ENCODE results near the gene MAPT.
A peak's percentile ranks its signal among the peaks of the same experiment; 100 is the strongest.
"Not testable (repeated sequence)": the region's sequence is repeated elsewhere in the genome, so short reads cannot be mapped to it uniquely, and the experiment has no call there.

MAPT gene

GRCh38 chr17:45992175-45992574, 97.8 kb downstream of the MAPT start:
- DNase-seq (ENCODE audit: low read depth), result no peak

DNA sequence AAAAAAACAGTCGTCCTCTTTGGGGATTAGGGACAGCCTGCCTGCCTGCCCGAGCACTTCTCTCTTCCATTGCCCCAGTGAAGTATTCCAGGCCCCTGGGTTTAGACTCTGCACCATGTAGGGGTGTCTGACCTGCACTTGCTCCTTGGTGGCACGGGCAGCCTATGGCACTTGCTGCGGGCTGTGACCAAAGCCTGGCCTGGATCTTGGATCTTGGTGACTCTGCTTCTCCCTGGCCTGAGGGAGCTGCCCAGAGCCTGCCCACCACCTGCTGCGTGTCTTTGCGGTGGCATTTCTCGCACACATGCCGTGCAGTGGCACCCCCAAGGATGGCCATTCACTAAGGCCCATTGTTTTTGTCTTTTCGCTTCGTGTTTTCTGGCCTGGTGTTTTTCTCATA, 98.5 kb downstream of the MAPT start:
- no peak for DNase-seq (ENCODE audit: low read depth)

DNA sequence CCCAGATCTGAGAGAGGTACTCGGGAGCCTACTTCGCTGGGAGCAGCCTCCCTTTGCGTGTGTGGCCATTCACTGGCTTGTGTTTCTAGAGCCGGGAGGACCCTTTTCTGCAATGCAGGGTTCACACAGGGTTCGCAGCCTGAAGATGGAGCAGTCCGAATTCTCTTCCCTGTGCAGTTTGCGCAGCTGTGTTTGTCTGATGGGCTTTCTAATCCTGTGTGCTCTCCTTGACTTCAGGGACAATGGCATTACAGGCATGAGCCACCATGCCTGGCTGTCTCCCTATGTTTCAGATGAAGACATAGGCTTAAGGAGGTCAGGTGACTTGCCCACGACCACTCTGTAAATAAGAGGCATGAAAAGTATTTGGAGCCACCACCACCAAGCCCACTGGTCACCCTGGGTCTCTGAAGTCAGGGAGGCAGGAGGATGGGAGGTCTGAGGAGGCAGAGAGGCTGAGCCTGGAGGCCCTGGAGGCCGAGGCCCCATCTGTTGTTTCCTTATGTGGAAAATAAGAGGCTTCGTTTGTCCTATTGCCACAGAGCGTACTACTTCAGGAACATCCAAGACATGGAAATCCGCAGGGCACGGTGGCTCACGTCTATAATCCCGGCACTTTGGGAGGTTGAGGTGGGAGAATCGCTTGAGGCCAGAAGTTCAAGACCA, 99.7 kb downstream of the MAPT start:
- no peak for DNase-seq (ENCODE audit: low read depth)

DNA sequence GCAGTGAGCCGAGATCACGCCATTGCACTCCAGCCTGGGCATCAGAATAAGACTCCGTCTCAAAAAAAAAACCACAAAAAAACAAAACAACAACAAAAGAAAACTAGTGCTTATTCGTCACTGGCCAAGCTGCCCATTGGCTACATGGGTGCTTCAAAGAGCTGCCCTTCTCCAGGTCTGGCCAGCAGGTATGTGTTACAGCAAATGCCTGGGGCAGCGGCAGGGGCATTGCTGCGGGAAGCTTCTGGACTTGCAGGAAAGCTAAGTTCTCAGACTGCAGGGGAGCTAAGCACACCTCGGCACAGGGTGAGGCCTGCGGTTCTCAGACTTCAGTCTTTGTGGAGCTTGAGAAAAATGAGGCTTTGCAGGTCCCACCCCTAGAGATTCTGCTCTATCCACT, 100.6 kb downstream of the MAPT start:
- DNase-seq (ENCODE audit: low read depth), result no peak

- no peak for DNase-seq (ENCODE audit: low read depth)
These were observed 101.4 kb downstream of the MAPT start for GRCh38 chr17:45995627-45996270.

GRCh38 chr17:45996282-45996937, 102.1 kb downstream of the MAPT start:
- DNase-seq (ENCODE audit: low read depth), result no peak

- DNase-seq (ENCODE audit: low read depth), result no peak
These were observed 102.8 kb downstream of the MAPT start for GRCh38 chr17:45997166-45997565.

GRCh38 chr17:45997624-45998023, 103.3 kb downstream of the MAPT start:
- DNase-seq (ENCODE audit: low read depth), result no peak

DNA sequence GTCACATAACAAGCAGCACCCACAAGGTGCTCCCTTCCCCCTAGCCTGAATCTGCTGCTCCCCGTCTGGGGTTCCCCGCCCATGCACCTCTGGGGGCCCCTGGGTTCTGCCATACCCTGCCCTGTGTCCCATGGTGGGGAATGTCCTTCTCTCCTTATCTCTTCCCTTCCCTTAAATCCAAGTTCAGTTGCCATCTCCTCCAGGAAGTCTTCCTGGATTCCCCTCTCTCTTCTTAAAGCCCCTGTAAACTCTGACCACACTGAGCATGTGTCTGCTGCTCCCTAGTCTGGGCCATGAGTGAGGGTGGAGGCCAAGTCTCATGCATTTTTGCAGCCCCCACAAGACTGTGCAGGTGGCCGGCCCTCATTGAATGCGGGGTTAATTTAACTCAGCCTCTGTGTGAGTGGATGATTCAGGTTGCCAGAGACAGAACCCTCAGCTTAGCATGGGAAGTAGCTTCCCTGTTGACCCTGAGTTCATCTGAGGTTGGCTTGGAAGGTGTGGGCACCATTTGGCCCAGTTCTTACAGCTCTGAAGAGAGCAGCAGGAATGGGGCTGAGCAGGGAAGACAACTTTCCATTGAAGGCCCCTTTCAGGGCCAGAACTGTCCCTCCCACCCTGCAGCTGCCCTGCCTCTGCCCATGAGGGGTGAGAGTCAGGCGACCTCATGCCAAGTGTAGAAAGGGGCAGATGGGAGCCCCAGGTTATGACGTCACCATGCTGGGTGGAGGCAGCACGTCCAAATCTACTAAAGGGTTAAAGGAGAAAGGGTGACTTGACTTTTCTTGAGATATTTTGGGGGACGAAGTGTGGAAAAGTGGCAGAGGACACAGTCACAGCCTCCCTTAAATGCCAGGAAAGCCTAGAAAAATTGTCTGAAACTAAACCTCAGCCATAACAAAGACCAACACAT, 104.9 kb downstream of the MAPT start, which contains the start of gene STH:
Gene STH, plus strand, starts transcription at position 264 of the 913 bp plus-strand sequence. Its CDS starts 30 bp downstream, at position 294.
- DNase-seq (ENCODE audit: low read depth), result no peak

- no peak for DNase-seq (ENCODE audit: low read depth)
These were observed 105.5 kb downstream of the MAPT start for GRCh38 chr17:45999900-46000290.

DNA sequence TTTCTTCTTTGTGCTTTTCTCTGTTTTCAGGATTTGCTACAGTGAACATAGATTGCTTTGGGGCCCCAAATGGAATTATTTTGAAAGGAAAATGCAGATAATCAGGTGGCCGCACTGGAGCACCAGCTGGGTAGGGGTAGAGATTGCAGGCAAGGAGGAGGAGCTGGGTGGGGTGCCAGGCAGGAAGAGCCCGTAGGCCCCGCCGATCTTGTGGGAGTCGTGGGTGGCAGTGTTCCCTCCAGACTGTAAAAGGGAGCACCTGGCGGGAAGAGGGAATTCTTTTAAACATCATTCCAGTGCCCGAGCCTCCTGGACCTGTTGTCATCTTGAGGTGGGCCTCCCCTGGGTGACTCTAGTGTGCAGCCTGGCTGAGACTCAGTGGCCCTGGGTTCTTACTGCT, 105.9 kb downstream of the MAPT start:
- no peak for DNase-seq (ENCODE audit: low read depth)

DNA sequence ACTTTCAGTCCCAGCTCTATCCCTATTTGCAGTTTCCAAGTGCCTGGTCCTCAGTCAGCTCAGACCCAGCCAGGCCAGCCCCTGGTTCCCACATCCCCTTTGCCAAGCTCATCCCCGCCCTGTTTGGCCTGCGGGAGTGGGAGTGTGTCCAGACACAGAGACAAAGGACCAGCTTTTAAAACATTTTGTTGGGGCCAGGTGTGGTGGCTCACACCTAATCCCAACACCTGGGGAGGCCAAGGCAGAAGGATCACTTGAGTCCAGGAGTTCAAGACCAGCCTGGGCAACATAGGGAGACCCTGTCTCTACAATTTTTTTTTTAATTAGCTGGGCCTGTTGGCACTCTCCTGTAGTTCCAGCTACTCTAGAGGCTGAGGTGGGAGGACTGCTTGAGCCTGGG, 106.4 kb downstream of the MAPT start:
- DNase-seq (ENCODE audit: low read depth), result no peak

GRCh38 chr17:46001390-46002310, 107.3 kb downstream of the MAPT start:
- DNase-seq (ENCODE audit: low read depth), result no peak

DNA sequence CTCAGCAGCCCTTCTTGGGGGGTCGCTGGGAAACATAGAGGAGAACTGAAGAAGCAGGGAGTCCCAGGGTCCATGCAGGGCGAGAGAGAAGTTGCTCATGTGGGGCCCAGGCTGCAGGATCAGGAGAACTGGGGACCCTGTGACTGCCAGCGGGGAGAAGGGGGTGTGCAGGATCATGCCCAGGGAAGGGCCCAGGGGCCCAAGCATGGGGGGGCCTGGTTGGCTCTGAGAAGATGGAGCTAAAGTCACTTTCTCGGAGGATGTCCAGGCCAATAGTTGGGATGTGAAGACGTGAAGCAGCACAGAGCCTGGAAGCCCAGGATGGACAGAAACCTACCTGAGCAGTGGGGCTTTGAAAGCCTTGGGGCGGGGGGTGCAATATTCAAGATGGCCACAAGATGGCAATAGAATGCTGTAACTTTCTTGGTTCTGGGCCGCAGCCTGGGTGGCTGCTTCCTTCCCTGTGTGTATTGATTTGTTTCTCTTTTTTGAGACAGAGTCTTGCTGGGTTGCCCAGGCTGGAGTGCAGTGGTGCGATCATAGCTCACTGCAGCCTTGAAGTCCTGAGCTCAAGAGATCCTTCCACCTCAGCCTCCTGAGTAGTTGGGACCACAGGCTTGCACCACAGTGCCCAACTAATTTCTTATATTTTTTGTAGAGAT, 108.1 kb downstream of the MAPT start:
- DNase-seq (ENCODE audit: low read depth), result peak; percentile 50

DNA sequence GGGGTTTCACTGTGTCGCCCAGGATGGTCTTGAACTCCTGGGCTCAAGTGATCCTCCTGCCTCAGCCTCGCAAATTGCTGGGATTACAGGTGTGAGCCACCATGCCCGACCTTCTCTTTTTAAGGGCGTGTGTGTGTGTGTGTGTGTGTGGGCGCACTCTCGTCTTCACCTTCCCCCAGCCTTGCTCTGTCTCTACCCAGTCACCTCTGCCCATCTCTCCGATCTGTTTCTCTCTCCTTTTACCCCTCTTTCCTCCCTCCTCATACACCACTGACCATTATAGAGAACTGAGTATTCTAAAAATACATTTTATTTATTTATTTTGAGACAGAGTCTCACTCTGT, 108.6 kb downstream of the MAPT start:
- DNase-seq (ENCODE audit: low read depth), result no peak

DNA sequence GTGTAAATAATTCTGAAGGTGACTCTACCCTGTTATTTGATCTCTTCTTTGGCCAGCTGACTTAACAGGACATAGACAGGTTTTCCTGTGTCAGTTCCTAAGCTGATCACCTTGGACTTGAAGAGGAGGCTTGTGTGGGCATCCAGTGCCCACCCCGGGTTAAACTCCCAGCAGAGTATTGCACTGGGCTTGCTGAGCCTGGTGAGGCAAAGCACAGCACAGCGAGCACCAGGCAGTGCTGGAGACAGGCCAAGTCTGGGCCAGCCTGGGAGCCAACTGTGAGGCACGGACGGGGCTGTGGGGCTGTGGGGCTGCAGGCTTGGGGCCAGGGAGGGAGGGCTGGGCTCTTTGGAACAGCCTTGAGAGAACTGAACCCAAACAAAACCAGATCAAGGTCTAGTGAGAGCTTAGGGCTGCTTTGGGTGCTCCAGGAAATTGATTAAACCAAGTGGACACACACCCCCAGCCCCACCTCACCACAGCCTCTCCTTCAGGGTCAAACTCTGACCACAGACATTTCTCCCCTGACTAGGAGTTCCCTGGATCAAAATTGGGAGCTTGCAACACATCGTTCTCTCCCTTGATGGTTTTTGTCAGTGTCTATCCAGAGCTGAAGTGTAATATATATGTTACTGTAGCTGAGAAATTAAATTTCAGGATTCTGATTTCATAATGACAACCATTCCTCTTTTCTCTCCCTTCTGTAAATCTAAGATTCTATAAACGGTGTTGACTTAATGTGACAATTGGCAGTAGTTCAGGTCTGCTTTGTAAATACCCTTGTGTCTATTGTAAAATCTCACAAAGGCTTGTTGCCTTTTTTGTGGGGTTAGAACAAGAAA, 109.8 kb downstream of the MAPT start:
- DNase-seq (ENCODE audit: low read depth), result no peak

DNA sequence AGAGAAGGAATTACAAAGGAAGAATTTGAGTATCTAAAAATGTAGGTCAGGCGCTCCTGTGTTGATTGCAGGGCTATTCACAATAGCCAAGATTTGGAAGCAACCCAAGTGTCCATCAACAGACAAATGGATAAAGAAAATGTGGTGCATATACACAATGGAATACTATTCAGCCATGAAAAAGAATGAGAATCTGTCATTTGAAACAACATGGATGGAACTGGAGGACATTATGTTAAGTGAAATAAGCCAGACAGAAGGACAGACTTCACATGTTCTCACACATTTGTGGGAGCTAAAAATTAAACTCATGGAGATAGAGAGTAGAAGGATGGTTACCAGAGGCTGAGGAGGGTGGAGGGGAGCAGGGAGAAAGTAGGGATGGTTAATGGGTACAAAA, 111.7 kb downstream of the MAPT start:
- DNase-seq (ENCODE audit: low read depth), result not testable (repeated sequence)

DNA sequence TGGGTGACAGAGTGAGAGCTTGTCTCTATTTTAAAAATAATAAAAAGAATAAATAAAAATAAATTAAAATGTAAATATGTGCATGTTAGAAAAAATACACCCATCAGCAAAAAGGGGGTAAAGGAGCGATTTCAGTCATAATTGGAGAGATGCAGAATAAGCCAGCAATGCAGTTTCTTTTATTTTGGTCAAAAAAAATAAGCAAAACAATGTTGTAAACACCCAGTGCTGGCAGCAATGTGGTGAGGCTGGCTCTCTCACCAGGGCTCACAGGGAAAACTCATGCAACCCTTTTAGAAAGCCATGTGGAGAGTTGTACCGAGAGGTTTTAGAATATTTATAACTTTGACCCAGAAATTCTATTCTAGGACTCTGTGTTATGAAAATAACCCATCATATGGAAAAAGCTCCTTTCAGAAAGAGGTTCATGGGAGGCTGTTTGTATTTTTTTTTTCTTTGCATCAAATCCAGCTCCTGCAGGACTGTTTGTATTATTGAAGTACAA, 113.2 kb downstream of the MAPT start:
- no peak for DNase-seq (ENCODE audit: low read depth)

DNA sequence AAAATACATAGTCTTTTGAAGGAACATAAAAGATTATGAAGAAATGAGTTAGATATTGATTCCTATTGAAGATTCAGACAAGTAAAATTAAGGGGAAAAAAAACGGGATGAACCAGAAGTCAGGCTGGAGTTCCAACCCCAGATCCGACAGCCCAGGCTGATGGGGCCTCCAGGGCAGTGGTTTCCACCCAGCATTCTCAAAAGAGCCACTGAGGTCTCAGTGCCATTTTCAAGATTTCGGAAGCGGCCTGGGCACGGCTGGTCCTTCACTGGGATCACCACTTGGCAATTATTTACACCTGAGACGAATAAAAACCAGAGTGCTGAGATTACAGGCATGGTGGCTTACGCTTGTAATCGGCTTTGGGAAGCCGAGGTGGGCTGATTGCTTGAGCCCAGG, 114.2 kb downstream of the MAPT start:
- no peak for DNase-seq (ENCODE audit: low read depth)

All from stimulated activated CD8-positive, alpha-beta memory T cell treated with anti-CD3 and anti-CD28 coated beads, Interleukin-15, amount 100 ng/mL, for 24 hours (primary cell).